Activated naive CD4-positive, alpha-beta T cell treated with anti-CD3 and anti-CD28 coated beads, Interleukin-2, amount 10 ng/mL, durations not matched to agents 5 hours and 36 hours (primary cell): ENCODE measurements around the gene ZIC5. TPM values are rescaled to one million over a fixed set of nuclear protein-coding genes. Genes with fewer than 3 reads are reported as not detected.

Source experiments
- total RNA-seq, 2 experiments: library from RNA; stranded (reverse); gene quantifications; one replicate each; pipeline ENCODE4 v1.2.3, GENCODE V29; 2021

ZIC5 gene
- not detected for total RNA-seq

GRCh38 chr13:99971576-99972189 lies at the start of gene ZIC5:
TSS of gene ZIC5 (minus strand) at chr13:99971767. CDS start at chr13:99971603, 164 bp downstream.

GRCh38 chr13:99981735-99982035 lies 10.1 kb upstream of the ZIC5 start, which contains the start of gene ZIC2:
TSS of gene ZIC2 (plus strand) at chr13:99981784. CDS start at chr13:99982065, 281 bp downstream.

Other genes starting within 250 kb of the ZIC5 start
- gene ZIC2, start 10.0 kb upstream of the ZIC5 start, total RNA-seq = under 1 TPM; 0.20 to 0.26 TPM
- 10 to 100 TPM; 13.2 to 15.4 TPM for gene PCCA, start 117.3 kb upstream of the ZIC5 start, total RNA-seq